Activated T-cell treated with anti-CD3 and anti-CD28 coated beads, Interleukin-2, amount 50 U/mL, for 4 hours (primary cell): ENCODE data around the gene COL6A2. TPM values are rescaled to one million over a fixed set of nuclear protein-coding genes. Genes with fewer than 3 reads are reported as not detected.
"Not testable (repeated sequence)": the region's sequence is repeated elsewhere in the genome, so short reads cannot be mapped to it uniquely, and the experiment has no call there.

Source experiments
- ATAC-seq, 2 donors: fragments of 200-7000 bp; cut with Tn5 transposase; one replicate each; pipeline ENCODE4 v1.10.0; 2021
- DNase-seq: peaks from one replicate; pipeline ENCODE4 v3.0.0-alpha.2; 2020
- H3K27me3 Mint-ChIP-seq: one replicate; pipeline ENCODE4 v1.8.0; 2021; ENCODE audit warnings: low read depth, mixed read lengths
- H3K36me3 Mint-ChIP-seq: one replicate; pipeline ENCODE4 v1.8.0; 2022; ENCODE audit warnings: mixed read lengths; ENCODE audit not compliant: insufficient read depth
- H3K4me1 Mint-ChIP-seq: one replicate; pipeline ENCODE4 v1.8.0; 2021; ENCODE audit warnings: low read depth, mixed read lengths
- H3K4me3 Mint-ChIP-seq: one replicate; pipeline ENCODE4 v1.8.0; 2021; ENCODE audit warnings: mild to moderate bottlenecking, moderate library complexity, mixed read lengths
- H3K9me3 Mint-ChIP-seq: one replicate; pipeline ENCODE4 v1.8.0; 2021; ENCODE audit warnings: mixed read lengths
- total RNA-seq, 3 donors: library from RNA; stranded (reverse); gene quantifications; one replicate each; pipeline ENCODE4 v1.2.1, GENCODE V29; 2021

The COL6A2 gene
- total RNA-seq, 3 donors from 2014 or later, result 4.8 to 7.7 (median 5.7) TPM

GRCh38 chr21:46104104-46104503 is 6.2 kb downstream of the COL6A2 start:
- Mint-ChIP-seq H3K4me1 (peaks cover 3% of the 10 kb centered on the region), H3K36me3 (peaks cover 3% of the 10 kb centered on the region), H3K27me3 (peaks cover 47% of the 10 kb centered on the region), H3K9me3 (peaks cover 34% of the 10 kb centered on the region), H3K4me3 (no peak overlapping the region)
- ATAC-seq (no peak), DNase-seq (no peak)

- ATAC-seq, H3K4me1 Mint-ChIP-seq, DNase-seq, H3K36me3 Mint-ChIP-seq, H3K4me3 Mint-ChIP-seq: not testable (repeated sequence)
- peaks cover 21% of the 10 kb centered on the region for H3K27me3 Mint-ChIP-seq
- H3K9me3 Mint-ChIP-seq, result peaks cover 32% of the 10 kb centered on the region
Measured at GRCh38 chr21:46107376-46107775, 9.5 kb downstream of the COL6A2 start.

GRCh38 chr21:46108827-46109312 is 11.0 kb downstream of the COL6A2 start:
- DNase-seq, result no peak
- H3K9me3 Mint-ChIP-seq, result peaks cover 19% of the 10 kb centered on the region
- peaks cover 9% of the 10 kb centered on the region for H3K27me3 Mint-ChIP-seq
- H3K4me3 Mint-ChIP-seq, result no peak overlapping the region
- no peak for ATAC-seq
- H3K4me1 Mint-ChIP-seq, result no peaks in the 10 kb centered on the region
- H3K36me3 Mint-ChIP-seq, result peaks cover 3% of the 10 kb centered on the region

- peaks cover 12% of the 10 kb centered on the region for H3K9me3 Mint-ChIP-seq
- no peak overlapping the region for H3K4me3 Mint-ChIP-seq
- DNase-seq (no peak), ATAC-seq (no peak)
- peaks cover 3% of the 10 kb centered on the region for H3K36me3 Mint-ChIP-seq
- peaks cover 2% of the 10 kb centered on the region for H3K27me3 Mint-ChIP-seq
- no peaks in the 10 kb centered on the region for H3K4me1 Mint-ChIP-seq
Measured at GRCh38 chr21:46109313-46110221, 11.7 kb downstream of the COL6A2 start.

- Mint-ChIP-seq H3K9me3 (peaks cover 12% of the 10 kb centered on the region), H3K27me3 (peaks cover 2% of the 10 kb centered on the region)
- no peak for DNase-seq
Measured at GRCh38 chr21:46110499-46111192, 12.7 kb downstream of the COL6A2 start.

GRCh38 chr21:46111193-46111571 is 13.3 kb downstream of the COL6A2 start:
- DNase-seq (no peak), ATAC-seq (no peak)
- Mint-ChIP-seq H3K4me1 (no peaks in the 10 kb centered on the region), H3K4me3 (no peak overlapping the region), H3K27me3 (no peaks in the 10 kb centered on the region), H3K36me3 (peaks cover 3% of the 10 kb centered on the region), H3K9me3 (peaks cover 12% of the 10 kb centered on the region)

More at GRCh38 chr21:46110499-46111192, 12.7 kb downstream of the COL6A2 start:
- ATAC-seq, result no peak
- Mint-ChIP-seq H3K4me1 (no peaks in the 10 kb centered on the region), H3K36me3 (peaks cover 3% of the 10 kb centered on the region), H3K4me3 (no peak overlapping the region)

- peaks cover 3% of the 10 kb centered on the region for H3K36me3 Mint-ChIP-seq
- DNase-seq, result no peak
Measured at GRCh38 chr21:46111857-46112724, 14.2 kb downstream of the COL6A2 start.

GRCh38 chr21:46112725-46113215 is 14.9 kb downstream of the COL6A2 start:
- Mint-ChIP-seq H3K27me3 (no peaks in the 10 kb centered on the region), H3K36me3 (peaks cover 1% of the 10 kb centered on the region), H3K4me1 (no peaks in the 10 kb centered on the region), H3K9me3 (peaks cover 6% of the 10 kb centered on the region), H3K4me3 (no peak overlapping the region)
- ATAC-seq, result no peak
- DNase-seq, result no peak

More at GRCh38 chr21:46111857-46112724, 14.2 kb downstream of the COL6A2 start:
- H3K4me3 Mint-ChIP-seq, result no peak overlapping the region
- H3K27me3 Mint-ChIP-seq, result no peaks in the 10 kb centered on the region
- H3K9me3 Mint-ChIP-seq, result peaks cover 12% of the 10 kb centered on the region
- no peak for ATAC-seq
- H3K4me1 Mint-ChIP-seq, result no peaks in the 10 kb centered on the region

- Mint-ChIP-seq H3K36me3 (no peaks in the 10 kb centered on the region), H3K27me3 (no peaks in the 10 kb centered on the region), H3K4me1 (no peaks in the 10 kb centered on the region), H3K4me3 (no peak overlapping the region), H3K9me3 (no peaks in the 10 kb centered on the region)
- ATAC-seq, result no peak
- no peak for DNase-seq
Measured at GRCh38 chr21:46113497-46114176, 15.7 kb downstream of the COL6A2 start.

GRCh38 chr21:46114963-46115362 is 17.1 kb downstream of the COL6A2 start:
- ATAC-seq, result no peak
- no peak for DNase-seq

GRCh38 chr21:46115441-46116188 is 17.7 kb downstream of the COL6A2 start:
- Mint-ChIP-seq H3K4me1 (no peaks in the 10 kb centered on the region), H3K4me3 (no peak overlapping the region), H3K9me3 (no peaks in the 10 kb centered on the region), H3K27me3 (no peaks in the 10 kb centered on the region), H3K36me3 (no peaks in the 10 kb centered on the region)
- DNase-seq (no peak), ATAC-seq (no peak)

More at GRCh38 chr21:46114963-46115362, 17.1 kb downstream of the COL6A2 start:
- Mint-ChIP-seq H3K4me3 (no peak overlapping the region), H3K27me3 (no peaks in the 10 kb centered on the region), H3K9me3 (no peaks in the 10 kb centered on the region), H3K36me3 (no peaks in the 10 kb centered on the region), H3K4me1 (no peaks in the 10 kb centered on the region)

GRCh38 chr21:46116189-46116775 is 18.4 kb downstream of the COL6A2 start:
- no peaks in the 10 kb centered on the region for H3K4me1 Mint-ChIP-seq
- DNase-seq, result peak; percentile 3
- no peaks in the 10 kb centered on the region for H3K9me3 Mint-ChIP-seq

More at GRCh38 chr21:46116189-46116775, 18.4 kb downstream of the COL6A2 start:
- ATAC-seq, result no peak
- Mint-ChIP-seq H3K27me3 (no peaks in the 10 kb centered on the region), H3K4me3 (no peak overlapping the region), H3K36me3 (no peaks in the 10 kb centered on the region)
